GM10248 (cell line): Measurements from ENCODE around the gene SYNJ2.

Experiments used
- CTCF ChIA-PET: fragments of 300-600 bp; sonication (Branson Sonifier 250); formaldehyde crosslinking; extraction: SDS; loops from one replicate; lab custom pipeline; 2021; ENCODE audit warnings: antibody characterized with exemption; lab: Yijun Ruan, JAX
- POLR2A ChIA-PET: fragments of 350-650 bp; sonication (Branson Sonifier 250); formaldehyde crosslinking; extraction: SDS; loops from one replicate; lab custom pipeline; 2020; ENCODE audit warnings: antibody characterized with exemption; lab: Yijun Ruan, JAX
- DNase-seq: peaks from one replicate; pipeline ENCODE4 v3.0.0; 2012; ENCODE audit errors: extremely low spot score
- TF ChIP-seq, protein P1 (sequence below): IDR thresholded peaks from 2 replicates; pipeline ENCODE4 v1.5.1; 2012; ENCODE audit warnings: mild to moderate bottlenecking, low read depth; ENCODE audit errors: extremely low read depth, missing control alignments, control extremely low read depth

The SYNJ2 gene

DNA sequence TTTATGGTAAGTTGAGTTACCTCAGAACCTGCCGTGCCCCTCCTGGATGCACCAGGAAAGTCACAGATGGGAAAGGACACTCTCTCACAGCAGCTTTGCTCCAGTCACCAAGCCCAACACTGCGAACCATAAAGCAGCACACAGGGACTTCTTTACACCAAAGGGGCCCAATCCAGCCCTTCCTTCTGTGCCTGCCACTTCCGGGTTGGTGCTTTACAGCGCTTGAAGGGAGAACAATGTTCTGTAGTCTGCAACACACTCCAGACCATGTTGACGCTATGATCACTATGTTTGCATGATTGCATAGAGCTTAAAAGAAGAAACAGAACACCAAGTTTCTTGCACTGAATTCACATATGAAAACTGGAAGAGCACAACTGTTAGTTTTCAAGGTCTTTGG is 129.3 kb downstream of the SYNJ2 start:
- CTCF ChIA-PET: interaction anchor here (1.1 to 2.0 kb wide), 2 partner anchors 11 to 23 kb away, joined by 3 to 7 read pairs; no protein-coding TSS in a partner anchor
- POLR2A ChIA-PET: no interaction called here
- no peak for DNase-seq
- TF ChIP-seq, protein P1, sequence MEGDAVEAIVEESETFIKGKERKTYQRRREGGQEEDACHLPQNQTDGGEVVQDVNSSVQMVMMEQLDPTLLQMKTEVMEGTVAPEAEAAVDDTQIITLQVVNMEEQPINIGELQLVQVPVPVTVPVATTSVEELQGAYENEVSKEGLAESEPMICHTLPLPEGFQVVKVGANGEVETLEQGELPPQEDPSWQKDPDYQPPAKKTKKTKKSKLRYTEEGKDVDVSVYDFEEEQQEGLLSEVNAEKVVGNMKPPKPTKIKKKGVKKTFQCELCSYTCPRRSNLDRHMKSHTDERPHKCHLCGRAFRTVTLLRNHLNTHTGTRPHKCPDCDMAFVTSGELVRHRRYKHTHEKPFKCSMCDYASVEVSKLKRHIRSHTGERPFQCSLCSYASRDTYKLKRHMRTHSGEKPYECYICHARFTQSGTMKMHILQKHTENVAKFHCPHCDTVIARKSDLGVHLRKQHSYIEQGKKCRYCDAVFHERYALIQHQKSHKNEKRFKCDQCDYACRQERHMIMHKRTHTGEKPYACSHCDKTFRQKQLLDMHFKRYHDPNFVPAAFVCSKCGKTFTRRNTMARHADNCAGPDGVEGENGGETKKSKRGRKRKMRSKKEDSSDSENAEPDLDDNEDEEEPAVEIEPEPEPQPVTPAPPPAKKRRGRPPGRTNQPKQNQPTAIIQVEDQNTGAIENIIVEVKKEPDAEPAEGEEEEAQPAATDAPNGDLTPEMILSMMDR: no peak

DNA sequence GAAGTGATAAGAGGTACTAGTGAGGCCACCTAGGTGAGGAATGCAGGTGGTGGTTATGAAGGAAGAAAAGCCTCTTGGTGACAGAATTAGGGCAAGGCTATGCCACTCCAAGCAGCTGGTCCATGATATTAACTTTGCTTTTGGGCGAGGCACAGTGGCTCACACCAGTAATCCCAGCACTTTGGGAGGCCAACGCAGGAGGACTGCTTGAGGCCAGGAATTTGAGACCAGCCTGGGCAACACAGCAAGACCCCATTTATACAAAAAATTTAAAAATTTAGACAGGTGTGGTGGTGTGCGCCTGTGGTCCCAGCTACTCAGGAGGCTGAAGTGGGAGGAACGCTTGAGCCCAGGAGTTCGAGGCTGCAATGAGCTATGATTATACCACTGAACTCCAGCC is 130.3 kb downstream of the SYNJ2 start:
- TF ChIP-seq, protein P1: no peak
- ChIA-PET POLR2A (no interaction called here), CTCF (interaction anchor here (2.0 kb wide), 1 partner anchor 12 kb away, joined by 7 read pairs; no protein-coding TSS in a partner anchor)
- DNase-seq: no peak

DNA sequence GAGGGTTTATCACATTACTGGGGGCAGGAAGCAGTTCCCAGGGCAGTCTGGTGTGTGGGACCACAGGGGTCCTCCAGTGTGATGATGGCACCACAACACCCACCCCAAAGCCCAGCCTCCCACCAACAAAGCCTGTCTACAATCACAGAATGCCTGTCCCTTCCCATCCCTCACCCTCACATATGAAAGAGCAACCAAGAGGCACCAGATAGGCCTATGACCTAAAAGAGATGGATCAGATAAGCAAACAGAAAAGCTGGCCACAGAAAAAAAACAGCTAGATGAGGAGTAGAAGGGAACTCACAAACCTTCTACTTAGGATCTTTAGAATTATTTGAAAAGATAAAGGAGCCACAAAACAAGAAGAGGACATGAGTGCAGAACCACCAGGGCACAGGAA is 132.1 kb downstream of the SYNJ2 start:
- ChIA-PET CTCF (no interaction called here), POLR2A (no interaction called here)
- no peak for DNase-seq
- TF ChIP-seq, protein P1: no peak

DNA sequence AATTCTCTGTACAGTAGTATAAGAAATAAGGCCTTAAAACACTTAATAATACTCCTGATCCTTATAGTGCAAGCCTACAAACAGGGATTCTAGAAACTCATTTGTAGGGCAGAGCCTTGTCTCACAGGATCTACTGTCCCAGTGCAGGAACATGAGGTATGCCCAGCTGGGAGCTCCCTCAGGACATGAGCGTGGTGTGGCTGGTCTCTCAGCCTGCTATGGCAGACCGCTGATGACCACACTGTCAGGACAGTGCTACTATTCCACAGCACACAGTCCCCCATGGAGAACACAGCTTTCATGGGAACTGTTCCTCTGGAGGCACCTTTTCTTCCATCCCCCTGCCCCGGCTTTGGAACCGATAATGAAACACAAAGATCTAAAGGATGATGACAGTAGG is 133.4 kb downstream of the SYNJ2 start:
- DNase-seq: no peak
- ChIA-PET CTCF (interaction anchor here (1.1 to 1.2 kb wide), 2 partner anchors 13 to 23 kb away, joined by 3 read pairs; no protein-coding TSS in a partner anchor), POLR2A (no interaction called here)
- TF ChIP-seq, protein P1: no peak

DNA sequence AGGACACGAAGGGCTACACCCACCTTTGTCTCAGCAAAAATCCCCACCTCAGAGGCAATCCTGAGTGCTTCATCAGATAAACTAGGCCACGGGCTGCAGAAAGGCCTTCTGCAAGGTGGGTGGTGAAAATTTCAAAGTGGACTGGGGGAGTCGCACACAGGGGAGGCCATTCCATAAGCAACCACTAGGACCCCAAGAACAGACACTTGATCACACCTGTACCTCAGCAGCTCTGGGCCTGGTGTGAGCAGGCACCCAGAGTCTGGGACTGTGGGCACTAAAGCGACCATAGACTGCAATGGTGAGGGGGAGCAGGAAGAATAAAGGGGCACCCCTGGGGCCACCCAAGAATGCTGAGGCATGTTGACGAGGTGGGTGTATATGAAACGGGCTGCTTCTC is 133.8 kb downstream of the SYNJ2 start:
- CTCF ChIA-PET: interaction anchor here (1.1 to 1.2 kb wide), 2 partner anchors 13 to 23 kb away, joined by 3 read pairs; no protein-coding TSS in a partner anchor
- TF ChIP-seq, protein P1: no peak
- POLR2A ChIA-PET: no interaction called here
- no peak for DNase-seq

DNA sequence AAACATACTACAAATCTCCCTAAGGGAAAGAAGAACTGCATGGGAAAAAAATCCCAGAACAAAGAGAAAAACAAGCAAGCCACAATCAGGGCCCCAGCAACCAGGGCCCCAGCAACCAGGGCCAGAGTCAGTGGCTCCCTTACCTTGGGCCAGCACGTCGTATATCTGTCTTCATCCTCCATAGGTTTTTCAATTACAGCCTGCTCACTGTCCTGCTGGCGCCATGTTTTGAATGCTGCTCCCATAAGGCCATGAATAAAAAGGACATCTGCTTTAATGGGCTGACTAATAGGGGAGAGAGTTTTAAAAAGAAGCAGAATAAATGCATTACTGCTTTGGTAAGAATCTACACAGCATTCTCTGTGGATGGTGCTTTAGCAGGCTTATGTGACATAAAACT is 137.2 kb downstream of the SYNJ2 start:
- DNase-seq: no peak
- ChIA-PET CTCF (interaction anchor here (0.7 to 1.9 kb wide), 2 partner anchors 9 to 14 kb away, joined by 3 to 6 read pairs; no protein-coding TSS in a partner anchor), POLR2A (no interaction called here)
- TF ChIP-seq, protein P1: no peak
